NCI-H2171 treated with DMSO at 0.1 percent for 48 hours (cell line): Measurements from ENCODE around the gene ATG4D.
A peak's percentile ranks its signal among the peaks of the same experiment; 100 is the strongest.
"Not testable (repeated sequence)": the region's sequence is repeated elsewhere in the genome, so short reads cannot be mapped to it uniquely, and the experiment has no call there.

Source experiments
- DNase-seq: peaks from one replicate; lab custom pipeline; 2025; lab: John Stamatoyannopoulos, UW

Gene ATG4D

DNA sequence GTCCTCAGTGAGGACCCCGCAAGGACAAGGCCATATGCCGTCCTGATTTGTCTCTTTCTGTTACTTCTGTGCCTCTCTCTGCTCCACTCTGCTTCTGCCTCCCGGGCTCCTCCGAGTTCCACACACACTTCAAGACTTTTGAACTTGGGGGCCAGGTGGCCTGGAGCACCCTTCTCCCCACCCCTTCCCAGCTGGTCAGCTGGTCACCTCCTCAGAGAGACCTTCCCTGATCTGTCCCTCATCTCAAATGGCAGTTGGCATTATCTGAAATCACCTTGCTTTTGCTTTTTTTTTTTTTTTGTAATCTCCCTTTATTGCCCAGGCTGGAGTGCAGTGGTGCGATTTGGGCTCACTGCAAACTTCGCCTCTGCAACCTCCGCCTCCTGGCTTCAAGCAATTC is 24.3 kb upstream of the ATG4D start:
- DNase-seq = no peak

DNA sequence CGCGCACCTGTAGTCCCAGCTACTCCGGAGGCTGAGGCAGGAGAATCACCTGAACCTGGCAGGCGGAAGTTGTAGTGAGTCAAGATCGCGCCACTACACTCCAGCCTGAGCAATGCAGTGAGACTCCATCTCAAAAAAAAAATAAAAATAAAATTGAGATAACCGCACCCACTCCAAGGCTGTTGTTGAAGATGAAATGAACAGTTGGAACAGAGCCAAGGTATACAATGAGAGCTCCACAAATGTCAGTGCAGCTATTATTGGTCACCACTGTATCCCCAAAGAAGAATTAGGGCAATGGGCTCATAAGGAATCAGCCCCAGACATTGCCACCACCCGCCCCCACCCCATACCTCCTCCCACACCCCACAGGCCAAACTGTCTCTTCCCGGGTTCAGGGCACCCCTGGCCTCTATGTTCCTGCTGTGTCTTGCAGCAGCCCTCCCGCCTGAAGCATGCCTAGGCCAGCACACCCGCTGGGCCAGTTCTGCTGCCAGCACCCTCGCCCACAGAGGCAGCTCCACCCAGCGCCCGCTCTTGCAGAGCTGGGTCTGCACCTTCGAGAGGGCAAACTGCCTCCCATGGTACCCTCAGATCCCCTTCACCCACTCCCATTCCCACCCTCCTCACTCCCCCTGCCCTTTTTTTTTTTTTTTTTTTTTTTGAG is 22.9 kb upstream of the ATG4D start:
- DNase-seq = peak; percentile 36

DNA sequence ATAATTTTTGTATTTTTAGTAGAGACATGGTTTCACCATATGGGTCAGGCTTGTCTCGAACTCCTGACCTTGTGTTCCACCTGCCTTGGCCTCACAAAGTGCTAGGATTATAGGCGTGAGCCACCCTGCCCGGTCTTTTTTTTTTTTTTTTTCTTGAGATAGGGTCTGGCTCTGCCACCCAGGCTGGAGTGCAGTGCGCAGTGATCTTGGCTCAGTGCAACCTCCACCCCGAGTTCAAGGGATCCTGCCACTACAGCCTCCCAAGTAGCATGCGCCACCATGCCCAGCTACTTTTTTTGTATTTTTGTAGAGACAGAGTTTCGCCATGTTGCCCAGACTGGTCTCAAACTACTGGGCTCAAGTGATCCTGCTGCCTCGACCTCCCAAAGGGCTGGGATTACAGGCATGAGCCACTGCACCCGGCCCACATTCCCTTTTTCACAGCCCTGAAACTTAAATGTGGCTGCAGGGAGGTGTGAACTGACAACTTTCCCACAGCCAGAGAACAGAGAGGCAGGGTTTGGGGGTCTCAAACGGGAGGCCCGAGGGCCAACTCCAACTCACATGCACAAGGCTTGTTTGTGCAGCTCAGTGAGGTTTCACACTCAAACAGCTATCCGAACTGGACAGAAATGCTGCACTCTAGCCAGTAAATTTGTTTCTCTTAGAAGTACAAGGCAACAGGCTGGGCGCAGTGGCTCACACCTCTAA is 22.1 kb upstream of the ATG4D start:
- no peak for DNase-seq

DNA sequence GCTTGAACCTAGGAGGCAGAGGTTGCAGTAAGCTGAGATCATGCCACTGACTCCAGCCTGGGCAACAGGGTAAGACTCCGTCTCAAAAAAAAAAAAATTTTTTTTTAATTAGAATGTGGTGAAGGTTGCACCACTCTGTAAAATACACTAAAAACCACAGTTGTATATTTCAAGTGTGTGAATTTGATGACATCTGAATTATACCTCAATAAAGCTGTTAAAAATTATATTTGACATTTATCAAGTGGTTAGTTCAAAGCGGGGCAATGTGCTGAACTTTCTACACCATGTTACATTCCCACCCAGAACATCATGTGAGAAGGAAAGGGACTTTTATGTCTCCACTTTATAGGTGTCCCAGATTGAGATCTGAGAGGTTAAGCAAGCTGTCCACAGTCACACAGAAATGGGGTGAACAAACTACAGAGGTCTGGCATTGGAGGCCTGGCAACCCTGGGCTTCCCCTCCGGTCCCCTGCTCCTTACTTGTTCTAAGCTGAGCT is 20.5 kb upstream of the ATG4D start:
- DNase-seq = no peak

DNA sequence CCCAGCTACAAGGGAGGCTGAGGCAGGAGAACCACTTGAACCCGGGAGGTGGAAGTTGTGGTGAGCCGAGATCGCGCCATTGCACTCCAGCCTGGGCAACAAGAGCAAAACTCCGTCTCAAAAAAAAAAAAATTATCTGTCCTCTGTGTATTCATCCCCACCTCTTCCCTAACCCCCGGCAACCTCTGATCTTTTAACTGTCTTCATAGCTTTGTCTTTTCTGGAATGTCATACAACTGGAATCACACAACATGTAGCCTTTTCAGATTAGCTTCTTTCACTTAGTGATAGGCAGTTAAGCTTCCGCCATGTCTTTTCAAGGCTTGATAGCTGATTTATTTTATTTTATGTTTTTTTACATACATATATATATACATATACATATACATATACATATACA is 18.1 kb upstream of the ATG4D start:
- no peak for DNase-seq

DNA sequence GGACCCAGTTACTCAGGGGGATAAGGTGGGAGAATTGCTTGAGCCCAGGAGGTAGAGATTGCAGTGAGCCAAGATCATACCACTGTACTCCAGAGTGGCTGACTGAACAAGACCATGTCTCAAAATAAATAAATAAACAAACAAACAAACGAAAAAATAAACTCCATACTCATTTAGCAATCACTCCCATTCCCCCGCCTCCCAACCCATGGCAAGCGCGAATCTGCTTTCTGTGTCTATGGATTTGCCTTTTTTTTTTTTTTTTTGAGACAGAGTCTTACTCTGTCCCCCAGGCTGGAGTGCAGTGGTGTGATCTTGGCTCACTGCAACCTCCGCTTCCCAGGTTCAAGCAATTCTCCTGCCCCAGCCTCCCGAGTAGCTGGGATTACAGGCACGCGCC is 16.8 kb upstream of the ATG4D start:
- not testable (repeated sequence) for DNase-seq

DNA sequence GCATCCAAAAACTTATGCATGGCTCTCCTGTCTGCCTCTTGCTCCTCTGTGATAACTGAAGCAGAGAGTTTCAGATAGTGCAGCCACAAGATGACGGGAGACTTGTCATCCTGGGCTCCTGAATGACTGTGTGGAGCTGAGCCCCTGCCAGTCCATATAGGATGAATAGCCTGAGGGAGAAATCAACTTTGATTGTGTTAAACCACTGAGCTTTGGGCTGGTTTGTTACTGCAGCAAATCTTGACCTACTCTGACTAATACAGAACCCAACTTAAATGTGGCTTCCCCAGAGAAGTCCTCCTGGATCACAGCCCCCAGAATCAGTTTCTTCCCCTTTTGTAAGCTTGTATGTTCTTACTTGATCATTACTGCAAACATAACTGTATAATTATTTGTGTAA is 11.2 kb upstream of the ATG4D start:
- DNase-seq = no peak

DNA sequence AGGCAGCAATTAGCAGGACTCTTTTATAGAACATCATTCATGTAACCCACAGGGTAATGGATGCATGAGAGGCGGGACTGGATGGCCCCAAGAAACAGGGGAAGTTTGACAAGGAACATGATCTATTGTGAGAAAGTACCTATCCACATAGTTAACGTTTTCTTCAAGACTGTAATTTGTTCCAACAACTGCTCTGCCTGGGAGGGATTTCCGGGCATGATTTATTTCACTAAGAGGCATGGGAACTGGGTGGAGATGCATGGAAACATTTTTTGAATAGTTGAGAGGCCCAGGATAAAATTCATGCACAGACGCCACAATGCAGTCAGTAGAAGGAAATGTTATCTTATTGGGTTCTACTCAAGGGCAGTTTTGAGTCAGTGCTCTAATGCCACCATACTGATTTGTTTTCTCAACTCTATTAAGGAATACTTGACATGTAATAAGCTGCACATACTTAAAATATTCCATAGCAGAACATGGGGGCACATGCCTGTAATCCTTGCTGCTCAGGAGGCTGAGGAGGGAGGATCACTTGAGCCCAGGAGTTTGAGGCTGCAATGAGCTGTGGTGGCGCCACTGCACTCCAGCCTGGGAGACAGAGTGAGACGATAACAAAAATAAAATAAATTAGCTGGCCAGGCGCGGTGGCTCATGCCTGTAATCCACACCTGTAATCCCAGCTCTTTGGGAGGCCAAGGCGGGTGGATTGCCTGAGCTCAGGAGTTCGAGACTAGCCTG is 9.9 kb upstream of the ATG4D start:
- DNase-seq = no peak

DNA sequence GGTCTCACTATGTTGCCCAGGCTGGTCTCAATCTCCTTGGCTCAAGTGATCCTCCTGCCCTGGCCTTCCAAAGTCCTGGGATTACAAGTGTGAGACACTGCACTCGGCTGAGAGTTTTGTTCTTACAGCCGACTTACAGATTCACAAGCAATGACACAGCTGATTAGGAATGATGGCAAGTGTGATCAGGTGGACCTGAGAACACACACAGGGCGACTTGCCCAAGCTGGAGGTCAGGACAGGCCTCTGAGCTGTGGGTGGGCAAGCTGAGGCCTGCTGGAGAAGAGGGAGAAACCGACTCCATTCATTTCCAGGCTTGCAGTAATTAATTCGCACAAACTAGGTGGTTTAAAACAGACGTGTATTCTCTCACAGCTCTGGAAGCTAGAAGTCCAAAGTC is 8.1 kb upstream of the ATG4D start:
- DNase-seq = no peak

DNA sequence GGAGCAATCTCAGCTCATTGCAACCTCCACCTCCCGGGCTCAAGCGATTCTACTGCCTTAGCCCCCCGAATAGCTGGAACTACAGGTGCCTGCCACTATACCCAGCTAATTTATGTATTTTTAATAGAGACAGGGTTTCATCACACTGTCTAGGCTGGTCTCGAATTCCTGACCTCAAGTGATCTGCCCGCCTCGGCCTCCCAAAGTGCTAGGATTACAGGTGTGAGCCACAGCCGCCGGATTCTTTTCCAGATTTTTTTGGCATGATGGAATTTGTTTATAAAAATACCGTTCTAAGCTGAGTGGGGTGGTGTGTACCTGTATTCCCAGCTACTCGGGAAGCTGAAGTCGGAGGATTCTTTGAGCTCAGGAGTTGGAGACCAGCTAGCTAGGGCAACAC is 6.0 kb upstream of the ATG4D start:
- no peak for DNase-seq

DNA sequence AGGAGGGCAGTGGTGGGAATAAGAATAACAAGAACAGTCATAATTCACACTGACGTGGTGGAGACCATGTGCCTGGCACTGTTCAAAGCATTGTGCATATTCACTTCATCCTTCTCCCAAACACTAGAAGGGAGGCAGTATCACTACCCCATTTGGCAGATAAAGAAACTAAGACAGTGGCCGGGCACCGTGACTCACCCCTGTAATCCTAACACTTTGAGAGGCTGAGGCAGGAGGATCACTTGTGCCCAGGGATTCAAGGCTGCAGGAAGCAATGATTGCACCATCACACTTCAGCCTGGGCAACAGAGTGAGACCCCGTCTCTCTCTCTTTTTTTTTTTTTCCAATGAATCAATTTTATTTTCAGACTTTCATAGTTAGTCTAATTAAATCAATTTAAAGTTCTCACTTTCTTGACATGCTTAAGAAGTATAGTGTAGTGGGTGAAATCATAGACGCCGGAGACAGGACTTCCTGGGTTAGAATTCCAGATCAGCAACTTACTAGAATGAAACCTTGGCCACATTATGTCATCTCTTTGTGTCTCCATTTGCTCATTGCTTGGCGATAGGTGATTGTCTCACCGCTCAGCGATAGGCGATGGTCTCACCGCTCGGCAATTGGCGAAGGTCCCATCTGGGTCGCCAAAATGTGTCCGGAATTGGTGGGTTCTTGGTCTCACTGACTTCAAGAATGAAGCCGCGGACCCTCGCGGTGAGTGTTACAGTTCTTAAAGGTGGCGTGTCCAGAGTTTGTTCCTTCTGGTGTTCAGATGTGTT is 5.3 kb upstream of the ATG4D start:
- DNase-seq = no peak

DNA sequence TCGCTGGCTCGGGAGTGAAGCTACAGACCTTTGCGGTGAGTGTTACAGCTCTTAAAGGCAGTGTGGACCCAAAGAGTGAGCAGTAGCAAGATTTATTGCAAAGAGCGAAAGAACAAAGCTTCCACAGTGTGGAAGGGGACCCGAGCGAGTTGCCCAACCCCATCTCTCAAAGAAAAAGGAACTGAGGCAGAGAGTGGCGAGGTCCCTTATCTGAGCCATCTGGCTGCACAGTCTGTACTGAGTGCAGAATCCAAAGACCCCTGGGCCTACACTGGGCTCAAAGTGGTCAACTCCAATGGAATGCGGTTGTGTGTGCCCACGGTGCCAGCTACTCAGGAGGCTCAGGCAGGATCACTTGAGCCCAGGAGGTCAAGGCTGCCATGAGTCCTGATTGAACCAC is 4.7 kb upstream of the ATG4D start:
- not testable (repeated sequence) for DNase-seq

DNA sequence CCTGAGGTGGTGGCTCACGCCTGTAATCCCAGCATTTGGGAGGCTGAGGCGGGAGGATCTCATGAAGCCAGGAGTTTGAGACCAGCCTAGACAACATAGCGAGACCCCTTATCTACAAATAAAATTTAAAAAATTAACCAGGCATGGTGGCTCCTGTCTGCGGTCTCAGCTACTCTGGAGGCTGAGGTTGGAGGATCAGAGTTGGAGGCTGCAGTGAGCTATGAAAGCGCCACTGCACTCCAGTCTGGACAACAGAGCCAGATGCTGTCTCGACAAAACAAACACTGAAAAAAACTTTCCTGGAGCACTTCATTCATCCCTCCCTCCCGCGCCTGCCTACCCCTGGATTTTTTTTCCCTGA is 665 bp upstream of the ATG4D start:
- peak; percentile 92 for DNase-seq

DNA sequence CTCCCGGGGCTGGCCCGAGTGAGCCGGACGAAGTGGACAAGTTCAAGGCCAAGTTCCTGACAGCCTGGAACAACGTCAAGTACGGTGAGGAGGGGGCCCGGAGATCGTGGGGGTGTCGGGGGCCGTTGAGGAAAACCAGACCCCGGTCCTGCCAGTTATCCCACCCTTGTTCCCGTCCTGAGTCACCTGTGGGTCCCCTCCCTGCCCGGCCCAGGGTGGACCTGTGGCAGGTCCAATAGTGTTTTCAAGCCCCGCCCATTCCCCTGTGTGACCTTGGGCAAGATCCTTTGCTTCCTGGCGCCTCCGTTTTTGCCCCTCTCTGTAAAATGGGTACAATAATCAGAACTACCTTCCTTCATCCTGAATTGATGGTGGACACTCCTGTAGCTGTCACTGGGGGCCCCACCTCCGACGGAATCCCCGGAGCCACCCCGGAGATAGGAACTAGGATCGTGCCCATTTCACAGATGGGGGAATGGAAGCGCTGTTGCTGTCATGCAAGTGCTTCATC is 593 bp downstream of the ATG4D start:
- no peak for DNase-seq

DNA sequence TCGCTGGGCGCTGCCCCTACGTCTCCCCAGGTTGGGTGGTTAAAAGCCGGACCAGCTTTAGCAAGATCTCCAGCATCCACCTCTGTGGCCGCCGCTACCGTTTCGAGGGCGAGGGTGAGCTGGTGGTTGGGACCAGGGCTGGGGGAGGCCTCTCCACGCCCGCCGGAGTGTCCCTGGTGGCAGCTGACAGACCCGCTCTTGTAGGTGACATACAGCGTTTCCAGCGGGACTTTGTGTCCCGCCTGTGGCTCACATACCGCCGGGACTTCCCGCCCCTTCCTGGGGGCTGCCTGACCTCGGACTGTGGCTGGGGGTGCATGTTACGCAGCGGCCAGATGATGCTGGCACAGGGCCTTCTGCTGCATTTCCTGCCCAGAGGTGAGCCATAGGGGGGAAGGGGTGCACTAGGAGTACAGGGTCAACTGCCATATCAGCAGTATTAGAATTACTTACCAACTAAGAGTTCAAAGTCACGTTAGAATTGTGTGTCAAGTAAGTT is 1.1 kb downstream of the ATG4D start:
- DNase-seq = no peak

DNA sequence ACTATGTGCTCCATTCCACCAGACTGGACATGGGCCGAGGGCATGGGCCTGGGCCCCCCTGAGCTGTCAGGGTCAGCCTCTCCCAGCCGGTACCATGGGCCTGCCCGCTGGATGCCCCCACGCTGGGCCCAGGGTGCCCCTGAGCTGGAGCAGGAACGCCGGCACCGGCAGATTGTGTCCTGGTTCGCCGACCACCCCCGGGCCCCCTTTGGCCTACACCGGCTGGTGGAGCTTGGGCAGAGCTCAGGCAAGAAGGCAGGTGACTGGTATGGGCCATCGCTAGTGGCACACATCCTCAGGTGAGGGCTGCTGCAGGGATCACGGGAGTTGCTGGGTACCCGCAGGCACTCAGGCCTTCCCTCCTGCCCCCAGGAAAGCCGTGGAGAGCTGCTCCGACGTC is 3.1 kb downstream of the ATG4D start:
- DNase-seq = no peak

DNA sequence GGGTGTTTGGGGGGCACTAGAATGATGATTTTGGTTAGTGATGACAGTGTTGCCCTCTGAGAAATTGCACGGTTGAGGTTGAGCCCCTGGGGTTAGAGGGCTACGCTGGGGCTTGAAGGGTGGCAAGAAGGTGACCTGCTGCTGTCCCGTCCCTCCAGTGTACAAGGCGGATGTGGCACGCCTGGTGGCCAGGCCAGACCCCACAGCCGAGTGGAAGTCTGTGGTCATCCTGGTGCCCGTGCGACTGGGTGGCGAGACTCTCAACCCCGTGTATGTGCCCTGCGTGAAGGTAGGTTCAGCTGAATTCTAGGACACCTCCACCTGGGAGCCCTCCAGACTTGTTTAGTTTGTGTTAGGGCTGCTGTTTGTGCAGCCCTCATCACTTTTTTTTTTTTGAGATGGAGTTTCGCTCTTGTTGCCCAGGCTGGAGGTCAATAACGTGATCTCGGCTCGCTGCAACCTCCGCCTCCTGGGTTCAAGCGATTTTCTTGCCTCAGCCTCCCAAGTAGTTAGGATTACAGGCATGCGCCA is 5.1 kb downstream of the ATG4D start:
- no peak for DNase-seq

DNA sequence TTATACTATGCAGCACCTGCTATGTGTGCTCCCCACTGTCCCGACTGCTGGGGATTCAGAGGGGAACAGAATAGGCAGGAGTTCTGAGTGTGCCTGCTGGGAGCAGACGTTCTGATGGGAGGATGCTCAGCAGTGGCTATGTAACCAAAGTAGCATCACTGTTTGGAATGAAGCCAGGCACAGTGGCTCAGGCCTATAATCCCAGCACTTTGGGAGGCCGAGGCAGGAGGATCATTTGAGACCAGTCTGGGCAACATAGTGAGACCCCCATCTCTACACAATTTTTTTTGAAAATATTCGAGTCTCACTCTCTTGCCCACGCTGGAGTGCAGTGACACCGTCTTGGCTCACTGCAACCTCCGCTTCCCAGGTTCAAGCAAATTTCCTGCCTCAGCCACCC is 6.0 kb downstream of the ATG4D start:
- DNase-seq = no peak

DNA sequence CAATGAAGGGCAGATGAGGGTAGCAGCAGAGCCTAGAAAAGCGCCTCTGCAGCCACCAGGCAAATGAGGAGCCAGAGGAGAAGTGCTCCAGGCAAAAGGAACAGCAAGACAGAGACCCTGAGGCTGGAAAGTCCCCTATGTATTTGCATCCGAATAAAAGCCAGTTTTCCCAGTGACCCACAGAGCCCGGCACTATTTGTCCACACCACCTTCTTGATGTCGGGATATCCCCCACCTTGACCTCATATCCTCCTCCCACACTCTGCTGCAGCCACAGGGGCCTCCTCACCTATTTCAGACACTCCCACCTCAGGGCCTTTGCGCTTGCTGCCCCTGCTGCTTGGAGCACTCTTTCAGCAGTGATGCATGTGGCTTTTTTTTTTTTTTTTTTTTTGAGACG is 6.6 kb downstream of the ATG4D start:
- DNase-seq = no peak

DNA sequence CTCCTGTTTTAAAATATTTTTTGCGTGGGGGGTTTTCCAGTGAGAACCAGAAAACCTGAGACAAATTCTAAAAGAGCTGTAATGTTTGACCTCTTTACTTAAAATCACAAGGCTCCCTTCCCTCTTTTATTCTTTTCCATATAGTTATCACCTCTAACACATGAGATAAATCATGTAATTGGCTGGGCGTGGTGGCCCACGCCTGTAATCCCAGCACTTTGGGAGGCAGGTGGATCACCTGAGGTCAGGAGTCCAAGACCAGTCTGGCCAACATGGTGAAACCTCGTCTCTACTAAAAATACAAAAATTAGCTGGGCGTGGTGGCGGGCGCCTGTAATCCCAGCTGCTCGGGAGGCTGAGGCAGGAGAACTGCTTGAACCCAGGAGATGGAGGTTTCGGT is 7.3 kb downstream of the ATG4D start:
- not testable (repeated sequence) for DNase-seq

DNA sequence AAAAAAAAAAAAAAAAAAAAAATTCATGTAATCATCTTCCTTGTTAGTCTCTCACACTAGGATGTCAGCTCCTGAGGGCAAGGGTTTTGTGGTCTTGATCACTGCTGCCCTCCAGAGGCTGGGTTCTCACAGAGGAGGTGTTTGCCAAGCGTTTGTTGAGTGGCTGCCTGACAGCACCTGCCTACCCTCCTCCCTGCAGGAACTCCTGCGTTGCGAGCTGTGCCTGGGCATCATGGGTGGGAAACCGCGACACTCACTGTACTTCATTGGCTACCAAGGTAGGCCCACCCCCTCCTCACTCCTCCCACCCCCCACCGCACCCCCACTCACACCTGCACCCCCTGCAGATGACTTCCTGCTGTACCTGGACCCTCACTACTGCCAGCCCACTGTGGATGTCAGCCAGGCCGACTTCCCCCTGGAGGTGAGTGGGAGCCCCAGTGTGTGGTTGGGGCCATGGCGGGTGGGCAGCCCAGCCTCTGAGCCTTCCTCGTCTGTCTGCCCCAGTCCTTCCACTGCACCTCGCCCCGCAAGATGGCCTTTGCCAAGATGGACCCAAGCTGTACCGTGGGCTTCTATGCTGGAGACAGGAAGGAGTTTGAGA is 8.1 kb downstream of the ATG4D start:
- DNase-seq = peak; percentile 62
